Vagina (tissue), 2 donors: ENCODE measurements around the gene TEAD1. TPM values are rescaled to one million over a fixed set of nuclear protein-coding genes. Genes with fewer than 3 reads are reported as not detected.

ENCODE experiments used
- DNase-seq, 2 donors: peaks; one replicate each; pipeline ENCODE4 v3.0.0-alpha.2; 2017; ENCODE audit errors: extremely low spot score in 2 of 2
- H3K27ac ChIP-seq: fragments of 200-600 bp; sonication (generic); one replicate; pipeline ENCODE4 v1.5.1; 2019
- H3K27me3 ChIP-seq: fragments of 200-600 bp; sonication (generic); one replicate; pipeline ENCODE4 v1.5.1; 2019
- H3K36me3 ChIP-seq, 2 donors: fragments of 200-600 bp; sonication (generic); one replicate each; pipeline ENCODE4 v1.5.1; 2017 to 2019
- H3K4me1 ChIP-seq: fragments of 200-600 bp; sonication (generic); one replicate; pipeline ENCODE4 v1.5.1; 2019
- H3K4me3 ChIP-seq, 2 donors: fragments of 200-600 bp; sonication (generic); 1 replicate in 1 of 2; 2 replicates in 1 of 2; pipeline ENCODE4 v1.5.1; 2016 to 2019
- H3K9me3 ChIP-seq: fragments of 200-600 bp; sonication (generic); one replicate; pipeline ENCODE4 v1.5.1; 2019
- CTCF ChIP-seq, 3 experiments: fragments of 450-650 bp in 2 of 3; fragments of 200-600 bp in 1 of 3; sonication (generic) in 1 of 3; IDR thresholded peaks; one replicate each; pipeline ENCODE4 v1.5.1; 2017 to 2019; ENCODE audit warnings: antibody characterized with exemption in 3 of 3, mild to moderate bottlenecking in 2 of 3, moderate library complexity in 2 of 3
- POLR2A ChIP-seq, 2 donors: fragments of 450-650 bp; IDR thresholded peaks; one replicate each; pipeline ENCODE4 v1.6.1; 2017; ENCODE audit warnings: antibody characterized with exemption in 2 of 2, mild to moderate bottlenecking in 2 of 2, moderate library complexity in 2 of 2
- POLR2AphosphoS5 ChIP-seq, 2 donors: sonication (generic); formaldehyde crosslinking; IDR thresholded peaks; one replicate each; pipeline ENCODE4 v1.9.0; 2017; ENCODE audit warnings: antibody characterized with exemption in 2 of 2, mild to moderate bottlenecking in 2 of 2, low read depth in 1 of 2; ENCODE audit not compliant: insufficient read depth in 1 of 2
- intact Hi-C: fragments of 100-400 bp; cut with DNase I; formaldehyde crosslinking; loops from one replicate; pipeline ENCODE4 v1.15.1; 2023
- total RNA-seq: library from RNA; depleted of rRNA; stranded (reverse); fragments of >200 nt; gene quantifications from one replicate; pipeline ENCODE4 v1.2.3, GENCODE V29; 2016

The TEAD1 gene
- total RNA-seq, 1 donor from 2014 or later = 50.3 TPM

- no peak for DNase-seq
- intact Hi-C loops = no loop called here
- Histone ChIP-seq H3K27me3 (no peaks in the 10 kb centered on the region), H3K36me3 (no peaks in the 10 kb centered on the region), H3K4me1 (peaks cover 33% of the 10 kb centered on the region), H3K4me3 (no peak overlapping the region), H3K27ac (no peak overlapping the region), H3K9me3 (no peaks in the 10 kb centered on the region)
- TF ChIP-seq POLR2A (IDR thresholded peaks at IDR 0.05) = no peak
- no peak for TF ChIP-seq CTCF (IDR thresholded peaks at IDR 0.05)
- no peak for TF ChIP-seq POLR2AphosphoS5 (IDR thresholded peaks at IDR 0.05; ENCODE audit: insufficient read depth in 1 of 2, low read depth in 1 of 2)
These were observed 29.8 kb downstream of the TEAD1 start for GRCh38 chr11:12704049-12704448.

DNA sequence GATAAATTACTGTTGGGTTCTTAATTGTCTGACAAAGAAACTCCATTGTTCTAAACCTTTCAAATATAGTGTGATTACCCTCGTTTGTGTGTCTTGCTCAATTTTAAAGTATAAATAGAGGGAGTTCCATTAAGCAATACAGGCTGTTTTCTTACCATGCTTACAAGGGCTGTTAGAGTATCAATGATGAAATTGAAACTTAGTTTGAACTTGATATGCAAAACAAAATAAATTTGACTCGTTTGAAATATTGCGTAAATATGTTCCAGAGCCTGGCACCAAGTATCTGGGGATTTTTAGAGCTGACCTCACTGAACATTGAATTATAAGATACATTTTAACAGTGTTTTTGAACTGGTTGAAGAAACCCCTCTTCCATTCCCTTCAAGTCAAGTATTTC, 31.7 kb downstream of the TEAD1 start:
- intact Hi-C loops = no loop called here
- H3K27ac ChIP-seq = no peak overlapping the region
- TF ChIP-seq POLR2AphosphoS5 (IDR thresholded peaks at IDR 0.05; ENCODE audit: insufficient read depth in 1 of 2, low read depth in 1 of 2) (no peak), CTCF (IDR thresholded peaks at IDR 0.05) (no peak), POLR2A (IDR thresholded peaks at IDR 0.05) (no peak)
- no peaks in the 10 kb centered on the region for H3K27me3 ChIP-seq
- no peak overlapping the region for H3K4me3 ChIP-seq
- no peaks in the 10 kb centered on the region for H3K36me3 ChIP-seq
- H3K9me3 ChIP-seq = no peaks in the 10 kb centered on the region
- no peak for DNase-seq
- H3K4me1 ChIP-seq = peaks cover 33% of the 10 kb centered on the region

DNA sequence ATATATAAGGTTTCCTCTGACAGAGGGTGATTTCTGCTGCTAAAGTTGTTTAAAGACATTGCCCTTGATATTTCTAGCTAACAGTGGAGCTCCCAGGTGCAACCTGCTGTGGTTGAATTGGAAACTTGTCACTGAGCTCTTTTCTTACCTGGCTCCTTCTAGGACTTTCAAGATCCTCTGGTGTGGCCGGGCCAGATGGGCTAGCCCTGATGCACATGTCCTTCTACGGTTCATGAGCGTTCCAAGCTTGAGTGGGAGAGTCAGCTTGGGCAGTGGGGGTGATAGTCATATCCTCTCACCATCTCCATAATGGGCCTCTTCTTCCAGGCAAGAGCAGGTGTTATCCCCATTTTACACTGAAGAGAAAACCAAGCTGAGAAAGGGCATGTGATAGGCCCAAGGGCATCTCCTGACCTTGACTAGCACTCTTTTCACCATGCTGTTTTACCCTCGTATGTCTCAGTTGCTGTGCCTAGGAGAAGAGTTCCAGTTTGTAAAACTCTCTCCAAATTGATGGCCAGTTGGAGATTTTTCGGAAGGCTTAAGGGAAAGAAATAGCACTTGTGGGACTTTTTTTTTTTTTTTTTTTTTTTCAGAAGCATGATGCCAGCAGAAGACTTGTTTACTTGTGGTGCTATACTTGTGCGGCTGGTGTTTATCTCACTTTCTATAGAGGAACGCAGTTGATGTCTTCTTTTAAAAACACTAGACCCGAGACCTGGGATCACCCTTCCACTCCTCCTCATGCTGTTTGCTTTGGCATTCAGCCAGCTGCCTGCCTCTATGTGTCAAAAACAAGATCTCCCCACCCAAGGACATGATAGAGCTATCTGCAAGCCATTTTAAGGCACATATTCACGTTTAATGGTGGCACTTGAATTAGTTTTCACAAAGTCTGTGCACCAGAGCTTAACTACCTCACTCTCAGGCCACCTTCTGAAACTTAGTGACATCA, 32.6 kb downstream of the TEAD1 start:
- intact Hi-C loops = no loop called here
- no peaks in the 10 kb centered on the region for H3K9me3 ChIP-seq
- DNase-seq = no peak
- peaks cover 30% of the 10 kb centered on the region for H3K4me1 ChIP-seq
- TF ChIP-seq POLR2AphosphoS5 (IDR thresholded peaks at IDR 0.05; ENCODE audit: insufficient read depth in 1 of 2, low read depth in 1 of 2) = no peak
- TF ChIP-seq CTCF (IDR thresholded peaks at IDR 0.05) = no peak
- TF ChIP-seq POLR2A (IDR thresholded peaks at IDR 0.05) = no peak
- H3K27ac ChIP-seq = no peak overlapping the region
- no peak overlapping the region for H3K4me3 ChIP-seq
- H3K27me3 ChIP-seq = no peaks in the 10 kb centered on the region
- H3K36me3 ChIP-seq = no peaks in the 10 kb centered on the region

GRCh38 chr11:12707500-12707880, 33.3 kb downstream of the TEAD1 start:
- peaks cover 25% of the 10 kb centered on the region for H3K4me1 ChIP-seq
- no peaks in the 10 kb centered on the region for H3K27me3 ChIP-seq
- H3K27ac ChIP-seq = no peak overlapping the region
- no peak for DNase-seq
- intact Hi-C loops = no loop called here
- H3K4me3 ChIP-seq = no peak overlapping the region
- TF ChIP-seq POLR2AphosphoS5 (IDR thresholded peaks at IDR 0.05; ENCODE audit: insufficient read depth in 1 of 2, low read depth in 1 of 2) (no peak), POLR2A (IDR thresholded peaks at IDR 0.05) (no peak), CTCF (IDR thresholded peaks at IDR 0.05) (no peak)
- H3K36me3 ChIP-seq = no peaks in the 10 kb centered on the region
- H3K9me3 ChIP-seq = no peaks in the 10 kb centered on the region

GRCh38 chr11:12711496-12711895, 37.3 kb downstream of the TEAD1 start:
- H3K9me3 ChIP-seq = no peaks in the 10 kb centered on the region
- no peak overlapping the region for H3K4me3 ChIP-seq
- TF ChIP-seq CTCF (IDR thresholded peaks at IDR 0.05) (no peak), POLR2A (IDR thresholded peaks at IDR 0.05) (no peak), POLR2AphosphoS5 (IDR thresholded peaks at IDR 0.05; ENCODE audit: insufficient read depth in 1 of 2, low read depth in 1 of 2) (no peak)
- intact Hi-C loops = no loop called here
- no peaks in the 10 kb centered on the region for H3K27me3 ChIP-seq
- no peaks in the 10 kb centered on the region for H3K36me3 ChIP-seq
- peak in 1 of 2 donors; percentile 62 for DNase-seq
- H3K27ac ChIP-seq = no peak overlapping the region
- H3K4me1 ChIP-seq = peaks cover 27% of the 10 kb centered on the region
